Measurements from ENCODE around the gene SPDYE17.
"Not testable (repeated sequence)": the region's sequence is repeated elsewhere in the genome, so short reads cannot be mapped to it uniquely, and the experiment has no call there.

SPDYE17 gene

DNA sequence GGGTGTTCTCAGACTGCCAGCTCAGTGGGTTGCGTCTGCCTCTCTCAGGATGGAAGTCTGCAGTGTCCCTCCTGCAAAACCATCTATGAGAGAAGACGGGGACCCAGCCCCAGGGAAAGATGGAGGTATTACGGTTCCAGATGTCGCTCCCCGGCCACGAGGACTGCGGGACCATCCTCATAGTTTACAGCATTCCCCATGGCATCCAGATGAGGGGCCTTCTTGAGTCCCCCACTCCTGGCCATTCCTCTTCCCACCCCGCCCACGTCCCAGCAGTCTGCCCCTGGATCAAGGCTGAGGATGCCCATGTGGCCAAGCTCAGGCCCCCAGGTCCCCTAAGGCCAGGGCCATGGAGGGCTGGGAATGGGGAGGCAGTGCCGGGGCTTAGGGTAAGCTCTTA, 28.9 kb downstream of the SPDYE17 start:
- H3K79me2 ChIP-seq (ENCODE audit: insufficient read depth, low read length); H3K4me2 ChIP-seq (ENCODE audit: insufficient read depth, low read length); H3K27ac ChIP-seq (ENCODE audit: low read length); H3K36me3 ChIP-seq (ENCODE audit: insufficient read depth, low read length); H2AFZ ChIP-seq (ENCODE audit: low read depth, low read length); H3K4me3 ChIP-seq (ENCODE audit: low read depth in 1 of 2, low read length in 2 of 2); DNase-seq; ATAC-seq (ENCODE audit: insufficient read depth, low read depth); H3K27me3 ChIP-seq (ENCODE audit: insufficient read depth, low read length, poor library complexity); H3K4me1 ChIP-seq (ENCODE audit: insufficient read depth, low read length); H3K9me3 ChIP-seq (ENCODE audit: insufficient read depth, low read length, severe bottlenecking); H4K20me1 ChIP-seq (ENCODE audit: insufficient read depth, low read length); H3K9ac ChIP-seq (ENCODE audit: low read depth, low read length): not testable (repeated sequence)

DNA sequence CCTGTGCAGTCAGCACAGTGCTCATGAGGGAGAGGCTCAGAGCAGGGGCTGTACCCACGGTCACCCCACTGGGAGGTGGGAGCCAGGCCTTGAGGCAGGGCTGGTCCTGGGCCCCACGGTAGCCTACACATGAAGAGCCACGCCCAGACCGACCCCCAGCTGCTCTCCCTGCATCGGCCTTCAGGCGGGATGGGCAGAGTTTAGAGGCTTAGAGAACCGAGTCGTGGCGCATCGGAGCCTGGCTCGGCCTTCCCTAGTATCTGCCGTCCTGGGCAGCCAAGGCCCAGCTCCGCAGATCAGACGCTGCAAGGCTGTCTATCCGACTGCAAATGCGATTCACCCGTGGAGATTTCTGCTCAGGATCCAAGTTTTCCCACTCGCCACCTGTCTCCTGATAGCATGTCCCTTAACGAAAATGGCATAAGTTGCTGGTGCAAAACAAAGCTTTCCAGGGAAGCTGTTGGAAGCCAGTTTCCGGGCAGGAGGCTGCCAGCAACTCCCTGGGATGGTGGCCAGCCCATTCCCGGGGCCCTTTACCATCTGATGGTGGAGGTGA, 29.4 kb downstream of the SPDYE17 start:
- H3K9me3 ChIP-seq (ENCODE audit: insufficient read depth, low read length, severe bottlenecking); ATAC-seq (ENCODE audit: insufficient read depth, low read depth); H3K9ac ChIP-seq (ENCODE audit: low read depth, low read length); H3K79me2 ChIP-seq (ENCODE audit: insufficient read depth, low read length); H4K20me1 ChIP-seq (ENCODE audit: insufficient read depth, low read length); H3K36me3 ChIP-seq (ENCODE audit: insufficient read depth, low read length); H2AFZ ChIP-seq (ENCODE audit: low read depth, low read length); H3K4me2 ChIP-seq (ENCODE audit: insufficient read depth, low read length); DNase-seq; H3K27me3 ChIP-seq (ENCODE audit: insufficient read depth, low read length, poor library complexity); H3K27ac ChIP-seq (ENCODE audit: low read length); H3K4me1 ChIP-seq (ENCODE audit: insufficient read depth, low read length); H3K4me3 ChIP-seq (ENCODE audit: low read depth in 1 of 2, low read length in 2 of 2): not testable (repeated sequence)

DNA sequence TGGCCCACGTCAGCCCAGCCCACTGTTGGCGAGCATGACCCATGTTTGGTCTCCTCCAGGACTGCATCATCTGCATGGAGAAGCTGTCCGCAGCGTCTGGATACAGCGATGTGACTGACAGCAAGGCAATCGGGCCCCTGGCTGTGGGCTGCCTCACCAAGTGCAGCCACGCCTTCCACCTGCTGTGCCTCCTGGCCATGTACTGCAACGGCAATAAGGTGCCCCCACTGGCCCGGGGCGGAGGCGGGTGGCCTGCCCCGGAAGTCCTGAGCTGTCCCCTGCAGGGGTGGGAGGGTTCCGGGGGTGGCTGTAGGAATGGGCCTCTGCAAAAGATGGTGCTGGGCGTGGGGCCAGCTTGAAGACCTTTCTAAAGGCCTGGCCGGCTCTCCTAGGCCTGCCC, 30.1 kb downstream of the SPDYE17 start:
- H3K4me2 ChIP-seq (ENCODE audit: insufficient read depth, low read length); ATAC-seq (ENCODE audit: insufficient read depth, low read depth); H4K20me1 ChIP-seq (ENCODE audit: insufficient read depth, low read length); H3K27ac ChIP-seq (ENCODE audit: low read length); H3K9me3 ChIP-seq (ENCODE audit: insufficient read depth, low read length, severe bottlenecking); H2AFZ ChIP-seq (ENCODE audit: low read depth, low read length); H3K36me3 ChIP-seq (ENCODE audit: insufficient read depth, low read length); H3K4me1 ChIP-seq (ENCODE audit: insufficient read depth, low read length); H3K9ac ChIP-seq (ENCODE audit: low read depth, low read length); H3K79me2 ChIP-seq (ENCODE audit: insufficient read depth, low read length); DNase-seq; H3K4me3 ChIP-seq (ENCODE audit: low read depth in 1 of 2, low read length in 2 of 2); H3K27me3 ChIP-seq (ENCODE audit: insufficient read depth, low read length, poor library complexity): not testable (repeated sequence)

DNA sequence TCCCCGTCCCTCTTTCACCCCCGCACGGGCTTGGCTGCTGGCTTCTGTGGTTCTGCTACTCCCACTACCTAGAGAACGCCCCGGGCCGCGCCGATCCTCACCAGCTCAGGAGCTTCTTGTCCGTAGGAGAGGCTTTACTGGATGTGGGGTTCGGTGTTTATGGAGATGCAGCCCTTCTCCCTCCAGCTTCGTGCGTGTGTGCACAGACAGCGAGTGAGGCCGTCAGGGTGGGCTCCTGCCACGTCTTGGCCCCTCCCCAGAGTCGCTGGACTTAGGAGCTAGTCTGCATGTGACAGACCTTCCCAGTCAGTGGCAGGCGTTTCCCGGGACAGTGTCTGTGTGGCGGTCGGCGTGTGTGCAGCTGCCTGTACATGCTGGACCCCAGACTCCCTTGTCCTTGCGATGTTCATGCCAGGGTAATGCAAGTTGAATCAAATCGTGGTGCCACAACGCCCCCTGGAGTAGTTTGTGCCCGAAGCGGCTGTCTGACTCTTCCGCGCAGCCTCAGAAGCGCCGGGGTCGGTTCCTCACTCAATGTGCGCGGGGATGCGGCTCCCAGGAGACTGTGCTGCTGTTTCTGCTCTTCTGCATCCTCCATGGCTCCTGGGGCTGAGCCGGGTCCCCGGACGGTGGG, 32.6 kb downstream of the SPDYE17 start:
- not testable (repeated sequence) for H3K4me3 ChIP-seq (ENCODE audit: low read depth in 1 of 2, low read length in 2 of 2); H3K4me1 ChIP-seq (ENCODE audit: insufficient read depth, low read length); H3K9ac ChIP-seq (ENCODE audit: low read depth, low read length); H3K9me3 ChIP-seq (ENCODE audit: insufficient read depth, low read length, severe bottlenecking); H3K27me3 ChIP-seq (ENCODE audit: insufficient read depth, low read length, poor library complexity); DNase-seq; H2AFZ ChIP-seq (ENCODE audit: low read depth, low read length); H3K79me2 ChIP-seq (ENCODE audit: insufficient read depth, low read length); H4K20me1 ChIP-seq (ENCODE audit: insufficient read depth, low read length); H3K4me2 ChIP-seq (ENCODE audit: insufficient read depth, low read length); H3K36me3 ChIP-seq (ENCODE audit: insufficient read depth, low read length); H3K27ac ChIP-seq (ENCODE audit: low read length)
- ATAC-seq (ENCODE audit: insufficient read depth, low read depth) = peak; percentile 56

DNA sequence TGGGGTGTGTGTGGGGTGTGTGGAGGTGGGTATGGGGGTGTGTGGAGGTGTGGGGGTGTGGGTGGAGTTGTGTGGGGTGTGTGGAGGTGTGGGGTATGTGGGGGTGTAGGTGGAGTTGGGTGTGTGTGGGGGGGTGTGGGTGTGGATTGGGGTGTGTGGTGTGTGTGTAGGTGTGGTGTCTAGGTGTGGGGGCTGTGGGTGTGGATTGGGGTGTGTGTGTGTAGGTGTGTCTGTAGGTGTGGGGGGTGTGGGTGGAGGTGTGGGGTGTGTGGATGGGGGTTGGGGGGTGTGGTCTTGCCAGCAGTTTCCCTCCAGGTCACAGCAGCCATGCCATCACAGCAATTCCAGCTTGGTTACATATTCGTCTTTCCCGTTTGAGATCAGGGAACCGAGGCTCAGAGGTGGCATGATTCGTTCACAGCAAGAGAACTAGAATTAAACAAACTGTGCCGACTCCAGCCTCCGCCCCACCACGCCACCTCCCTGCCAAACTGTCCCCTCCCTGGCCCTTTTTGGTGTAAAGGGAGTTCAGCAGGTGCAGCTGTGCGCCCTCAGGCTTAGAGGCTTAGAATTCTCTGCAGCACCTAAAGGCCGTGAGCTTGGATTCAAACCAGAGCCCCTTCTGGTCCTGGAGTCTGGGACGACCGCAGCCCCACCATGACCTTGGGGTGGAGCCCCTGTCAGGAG, 33.3 kb downstream of the SPDYE17 start:
- not testable (repeated sequence) for H3K4me2 ChIP-seq (ENCODE audit: insufficient read depth, low read length); H3K27me3 ChIP-seq (ENCODE audit: insufficient read depth, low read length, poor library complexity); DNase-seq; H3K36me3 ChIP-seq (ENCODE audit: insufficient read depth, low read length); H3K4me3 ChIP-seq (ENCODE audit: low read depth in 1 of 2, low read length in 2 of 2); H3K27ac ChIP-seq (ENCODE audit: low read length); H3K9me3 ChIP-seq (ENCODE audit: insufficient read depth, low read length, severe bottlenecking); H3K9ac ChIP-seq (ENCODE audit: low read depth, low read length); H4K20me1 ChIP-seq (ENCODE audit: insufficient read depth, low read length); ATAC-seq (ENCODE audit: insufficient read depth, low read depth); H2AFZ ChIP-seq (ENCODE audit: low read depth, low read length); H3K4me1 ChIP-seq (ENCODE audit: insufficient read depth, low read length); H3K79me2 ChIP-seq (ENCODE audit: insufficient read depth, low read length)

DNA sequence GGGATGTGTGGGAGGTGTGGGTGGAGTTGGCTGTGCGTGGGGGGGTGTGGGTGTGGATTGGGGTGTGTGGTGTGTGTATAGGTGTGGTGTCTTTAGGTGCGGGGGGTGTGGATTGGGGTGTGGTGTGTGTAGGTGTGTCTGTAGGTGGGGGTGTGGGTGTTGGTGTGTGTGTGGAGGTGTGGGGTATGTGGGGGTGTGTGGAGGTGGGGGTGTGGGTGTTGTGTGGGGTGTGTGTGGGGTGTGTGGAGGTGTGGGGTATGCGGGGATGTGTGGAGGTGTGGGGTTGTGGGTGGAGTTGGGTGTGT, 33.9 kb downstream of the SPDYE17 start:
- 0 out of 2 replicates have a peak, but pooled peaks cover 3% of the 10 kb centered on the region for H3K79me2 ChIP-seq (ENCODE audit: insufficient read depth, low read length)
- no peak overlapping the region for H3K27ac ChIP-seq (ENCODE audit: low read length)
- no peak overlapping the region for H3K4me2 ChIP-seq (ENCODE audit: insufficient read depth, low read length)
- no peaks in the 10 kb centered on the region for H3K27me3 ChIP-seq (ENCODE audit: insufficient read depth, low read length, poor library complexity)
- DNase-seq (no peak), ATAC-seq (ENCODE audit: insufficient read depth, low read depth) (no peak)
- no peak overlapping the region for H3K4me3 ChIP-seq (ENCODE audit: low read depth in 1 of 2, low read length in 2 of 2)
- H3K36me3 ChIP-seq (ENCODE audit: insufficient read depth, low read length) = peaks cover 2% of the 10 kb centered on the region; the same call in 1 of the 2 replicates
- H3K9me3 ChIP-seq (ENCODE audit: insufficient read depth, low read length, severe bottlenecking) = no peaks in the 10 kb centered on the region
- TF ChIP-seq EZH2 (IDR thresholded peaks at IDR 0.05; ENCODE audit: borderline replicate concordance, low read depth, low read length, severe bottlenecking) = no peak
- TF ChIP-seq, protein P1, sequence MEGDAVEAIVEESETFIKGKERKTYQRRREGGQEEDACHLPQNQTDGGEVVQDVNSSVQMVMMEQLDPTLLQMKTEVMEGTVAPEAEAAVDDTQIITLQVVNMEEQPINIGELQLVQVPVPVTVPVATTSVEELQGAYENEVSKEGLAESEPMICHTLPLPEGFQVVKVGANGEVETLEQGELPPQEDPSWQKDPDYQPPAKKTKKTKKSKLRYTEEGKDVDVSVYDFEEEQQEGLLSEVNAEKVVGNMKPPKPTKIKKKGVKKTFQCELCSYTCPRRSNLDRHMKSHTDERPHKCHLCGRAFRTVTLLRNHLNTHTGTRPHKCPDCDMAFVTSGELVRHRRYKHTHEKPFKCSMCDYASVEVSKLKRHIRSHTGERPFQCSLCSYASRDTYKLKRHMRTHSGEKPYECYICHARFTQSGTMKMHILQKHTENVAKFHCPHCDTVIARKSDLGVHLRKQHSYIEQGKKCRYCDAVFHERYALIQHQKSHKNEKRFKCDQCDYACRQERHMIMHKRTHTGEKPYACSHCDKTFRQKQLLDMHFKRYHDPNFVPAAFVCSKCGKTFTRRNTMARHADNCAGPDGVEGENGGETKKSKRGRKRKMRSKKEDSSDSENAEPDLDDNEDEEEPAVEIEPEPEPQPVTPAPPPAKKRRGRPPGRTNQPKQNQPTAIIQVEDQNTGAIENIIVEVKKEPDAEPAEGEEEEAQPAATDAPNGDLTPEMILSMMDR (IDR thresholded peaks at IDR 0.05; ENCODE audit: borderline replicate concordance, extremely low read depth, low read length, poor library complexity, severe bottlenecking) = no peak
- H2AFZ ChIP-seq (ENCODE audit: low read depth, low read length) = no peak overlapping the region
- H3K9ac ChIP-seq (ENCODE audit: low read depth, low read length) = no peak overlapping the region
- no peaks in the 10 kb centered on the region for H4K20me1 ChIP-seq (ENCODE audit: insufficient read depth, low read length)
- no peaks in the 10 kb centered on the region for H3K4me1 ChIP-seq (ENCODE audit: insufficient read depth, low read length)
